22Rv1 (cell line): ENCODE data around the gene TGM4.

Experiments used
- ZFX ChIP-seq: fragments of 450-650 bp; IDR thresholded peaks from 2 replicates; pipeline ENCODE4 v1.6.1; 2017; ENCODE audit warnings: antibody characterized with exemption, borderline replicate concordance
- TF ChIP-seq, protein P1 (sequence below): fragments of 450-650 bp; IDR thresholded peaks from 2 replicates; pipeline ENCODE4 v1.5.1; 2017; ENCODE audit warnings: mild to moderate bottlenecking

DNA sequence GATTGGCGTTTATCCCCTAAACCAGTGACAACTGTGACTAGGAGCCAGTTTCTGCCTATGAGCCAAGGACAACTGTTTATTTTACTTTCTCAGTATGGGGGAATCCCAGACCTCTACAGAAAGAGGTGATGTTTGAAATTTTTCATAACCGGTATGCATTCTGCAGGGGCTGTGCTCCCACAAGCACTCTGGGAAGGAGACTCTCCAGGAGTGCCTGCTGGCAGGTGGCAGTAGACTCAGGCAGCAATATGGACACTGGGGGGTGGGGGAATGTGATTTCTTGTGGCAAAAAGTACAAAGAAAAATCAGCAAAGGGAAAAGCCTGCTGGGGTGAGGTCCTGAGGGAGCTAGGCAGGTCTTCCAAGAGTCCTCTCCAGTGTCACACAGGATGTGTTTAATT, 5.9 kb downstream of the TGM4 start:
- TF ChIP-seq, protein P1, sequence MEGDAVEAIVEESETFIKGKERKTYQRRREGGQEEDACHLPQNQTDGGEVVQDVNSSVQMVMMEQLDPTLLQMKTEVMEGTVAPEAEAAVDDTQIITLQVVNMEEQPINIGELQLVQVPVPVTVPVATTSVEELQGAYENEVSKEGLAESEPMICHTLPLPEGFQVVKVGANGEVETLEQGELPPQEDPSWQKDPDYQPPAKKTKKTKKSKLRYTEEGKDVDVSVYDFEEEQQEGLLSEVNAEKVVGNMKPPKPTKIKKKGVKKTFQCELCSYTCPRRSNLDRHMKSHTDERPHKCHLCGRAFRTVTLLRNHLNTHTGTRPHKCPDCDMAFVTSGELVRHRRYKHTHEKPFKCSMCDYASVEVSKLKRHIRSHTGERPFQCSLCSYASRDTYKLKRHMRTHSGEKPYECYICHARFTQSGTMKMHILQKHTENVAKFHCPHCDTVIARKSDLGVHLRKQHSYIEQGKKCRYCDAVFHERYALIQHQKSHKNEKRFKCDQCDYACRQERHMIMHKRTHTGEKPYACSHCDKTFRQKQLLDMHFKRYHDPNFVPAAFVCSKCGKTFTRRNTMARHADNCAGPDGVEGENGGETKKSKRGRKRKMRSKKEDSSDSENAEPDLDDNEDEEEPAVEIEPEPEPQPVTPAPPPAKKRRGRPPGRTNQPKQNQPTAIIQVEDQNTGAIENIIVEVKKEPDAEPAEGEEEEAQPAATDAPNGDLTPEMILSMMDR, result no peak
- TF ChIP-seq ZFX, result no peak
